ENCODE results near the gene SHFL.

The SHFL gene

DNA sequence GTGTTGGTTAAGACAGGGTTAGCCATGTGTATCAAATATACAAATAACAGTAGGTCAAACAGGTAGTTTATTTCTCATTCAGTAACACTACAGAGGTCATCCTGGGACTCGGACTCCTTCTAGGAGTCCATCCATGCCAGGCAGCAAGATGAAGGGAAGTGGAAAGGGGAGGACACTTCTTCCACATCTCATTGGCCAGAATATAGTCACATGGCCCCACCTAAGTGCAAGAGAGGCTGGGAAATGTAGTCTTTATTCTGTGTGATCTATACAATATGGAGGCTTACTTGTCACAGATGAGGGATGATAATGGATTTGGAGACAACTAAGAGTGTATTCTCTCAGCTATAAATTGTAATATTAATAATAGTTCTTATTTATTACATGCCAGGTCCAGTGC lies 41.7 kb upstream of the SHFL start:
- ATAC-seq, result no peak
- TF ChIP-seq, protein P1, sequence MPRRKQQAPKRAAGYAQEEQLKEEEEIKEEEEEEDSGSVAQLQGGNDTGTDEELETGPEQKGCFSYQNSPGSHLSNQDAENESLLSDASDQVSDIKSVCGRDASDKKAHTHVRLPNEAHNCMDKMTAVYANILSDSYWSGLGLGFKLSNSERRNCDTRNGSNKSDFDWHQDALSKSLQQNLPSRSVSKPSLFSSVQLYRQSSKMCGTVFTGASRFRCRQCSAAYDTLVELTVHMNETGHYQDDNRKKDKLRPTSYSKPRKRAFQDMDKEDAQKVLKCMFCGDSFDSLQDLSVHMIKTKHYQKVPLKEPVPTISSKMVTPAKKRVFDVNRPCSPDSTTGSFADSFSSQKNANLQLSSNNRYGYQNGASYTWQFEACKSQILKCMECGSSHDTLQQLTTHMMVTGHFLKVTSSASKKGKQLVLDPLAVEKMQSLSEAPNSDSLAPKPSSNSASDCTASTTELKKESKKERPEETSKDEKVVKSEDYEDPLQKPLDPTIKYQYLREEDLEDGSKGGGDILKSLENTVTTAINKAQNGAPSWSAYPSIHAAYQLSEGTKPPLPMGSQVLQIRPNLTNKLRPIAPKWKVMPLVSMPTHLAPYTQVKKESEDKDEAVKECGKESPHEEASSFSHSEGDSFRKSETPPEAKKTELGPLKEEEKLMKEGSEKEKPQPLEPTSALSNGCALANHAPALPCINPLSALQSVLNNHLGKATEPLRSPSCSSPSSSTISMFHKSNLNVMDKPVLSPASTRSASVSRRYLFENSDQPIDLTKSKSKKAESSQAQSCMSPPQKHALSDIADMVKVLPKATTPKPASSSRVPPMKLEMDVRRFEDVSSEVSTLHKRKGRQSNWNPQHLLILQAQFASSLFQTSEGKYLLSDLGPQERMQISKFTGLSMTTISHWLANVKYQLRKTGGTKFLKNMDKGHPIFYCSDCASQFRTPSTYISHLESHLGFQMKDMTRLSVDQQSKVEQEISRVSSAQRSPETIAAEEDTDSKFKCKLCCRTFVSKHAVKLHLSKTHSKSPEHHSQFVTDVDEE (CRISPR knock-in tag; IDR thresholded peaks at IDR 0.05), result no peak
- TF ChIP-seq ZC3H10 (CRISPR knock-in tag; IDR thresholded peaks at IDR 0.05) (no peak), ZFP3 (CRISPR knock-in tag; IDR thresholded peaks at IDR 0.05) (no peak), ARNTL (CRISPR knock-in tag; IDR thresholded peaks at IDR 0.05; ENCODE audit: borderline replicate concordance, low read depth) (no peak), RARB (CRISPR knock-in tag; IDR thresholded peaks at IDR 0.05) (no peak)

DNA sequence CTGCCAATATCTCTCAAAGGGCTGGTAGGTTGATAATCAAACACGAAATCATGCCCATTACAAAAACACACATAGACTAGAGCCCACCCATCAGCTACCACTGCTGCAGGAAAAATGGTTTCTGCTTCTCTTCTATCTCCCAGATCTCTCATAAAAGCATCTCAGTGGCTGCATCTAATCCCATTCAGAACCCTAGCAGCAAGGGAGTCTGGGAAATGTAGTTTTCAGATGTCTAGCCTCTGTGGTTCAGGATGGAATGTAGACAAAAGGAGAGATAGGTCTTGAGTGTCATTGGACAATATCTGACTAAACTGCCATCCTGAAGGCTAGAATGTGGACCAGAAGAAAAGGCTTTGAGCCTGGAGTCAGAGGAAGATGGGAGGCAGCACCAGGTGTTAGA lies 40.7 kb upstream of the SHFL start:
- no peak for ATAC-seq

DNA sequence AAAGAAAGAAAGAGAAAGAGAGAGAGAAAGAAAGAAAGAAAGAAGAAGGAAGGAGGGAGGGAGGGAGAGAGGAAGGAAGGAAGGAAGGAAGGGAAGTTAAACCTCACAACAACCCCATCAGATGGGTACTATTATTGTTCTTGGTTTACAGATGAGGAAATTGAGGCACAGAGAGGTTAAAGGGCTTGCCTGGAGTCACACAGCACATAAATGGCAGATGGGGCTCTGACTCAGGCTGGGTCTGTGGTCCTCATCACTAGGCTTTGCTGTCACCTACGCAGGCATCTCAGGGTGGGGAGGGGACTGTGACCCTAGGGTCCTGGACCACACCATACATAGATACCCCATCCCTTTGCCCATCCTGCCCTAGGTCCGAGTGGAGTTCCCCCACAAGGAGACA lies 36.5 kb upstream of the SHFL start:
- ATAC-seq, result no peak
- TF ChIP-seq, protein P1 (CRISPR knock-in tag; IDR thresholded peaks at IDR 0.05), result no peak
- TF ChIP-seq, protein P2, sequence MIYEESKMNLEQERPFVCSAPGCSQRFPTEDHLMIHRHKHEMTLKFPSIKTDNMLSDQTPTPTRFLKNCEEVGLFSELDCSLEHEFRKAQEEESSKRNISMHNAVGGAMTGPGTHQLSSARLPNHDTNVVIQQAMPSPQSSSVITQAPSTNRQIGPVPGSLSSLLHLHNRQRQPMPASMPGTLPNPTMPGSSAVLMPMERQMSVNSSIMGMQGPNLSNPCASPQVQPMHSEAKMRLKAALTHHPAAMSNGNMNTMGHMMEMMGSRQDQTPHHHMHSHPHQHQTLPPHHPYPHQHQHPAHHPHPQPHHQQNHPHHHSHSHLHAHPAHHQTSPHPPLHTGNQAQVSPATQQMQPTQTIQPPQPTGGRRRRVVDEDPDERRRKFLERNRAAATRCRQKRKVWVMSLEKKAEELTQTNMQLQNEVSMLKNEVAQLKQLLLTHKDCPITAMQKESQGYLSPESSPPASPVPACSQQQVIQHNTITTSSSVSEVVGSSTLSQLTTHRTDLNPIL (CRISPR knock-in tag; IDR thresholded peaks at IDR 0.05; ENCODE audit: low read depth), result no peak
- TF ChIP-seq RARB (CRISPR knock-in tag; IDR thresholded peaks at IDR 0.05) (no peak), ZFP30 (CRISPR knock-in tag; IDR thresholded peaks at IDR 0.05) (no peak), ZFP3 (CRISPR knock-in tag; IDR thresholded peaks at IDR 0.05) (no peak), ISL1 (CRISPR knock-in tag; IDR thresholded peaks at IDR 0.05) (no peak), OSR1 (CRISPR knock-in tag; IDR thresholded peaks at IDR 0.05) (no peak)
- TF ChIP-seq, protein P3, sequence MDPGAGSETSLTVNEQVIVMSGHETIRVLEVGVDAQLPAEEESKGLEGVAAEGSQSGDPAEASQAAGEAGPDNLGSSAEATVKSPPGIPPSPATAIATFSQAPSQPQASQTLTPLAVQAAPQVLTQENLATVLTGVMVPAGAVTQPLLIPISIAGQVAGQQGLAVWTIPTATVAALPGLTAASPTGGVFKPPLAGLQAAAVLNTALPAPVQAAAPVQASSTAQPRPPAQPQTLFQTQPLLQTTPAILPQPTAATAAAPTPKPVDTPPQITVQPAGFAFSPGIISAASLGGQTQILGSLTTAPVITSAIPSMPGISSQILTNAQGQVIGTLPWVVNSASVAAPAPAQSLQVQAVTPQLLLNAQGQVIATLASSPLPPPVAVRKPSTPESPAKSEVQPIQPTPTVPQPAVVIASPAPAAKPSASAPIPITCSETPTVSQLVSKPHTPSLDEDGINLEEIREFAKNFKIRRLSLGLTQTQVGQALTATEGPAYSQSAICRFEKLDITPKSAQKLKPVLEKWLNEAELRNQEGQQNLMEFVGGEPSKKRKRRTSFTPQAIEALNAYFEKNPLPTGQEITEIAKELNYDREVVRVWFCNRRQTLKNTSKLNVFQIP (CRISPR knock-in tag; IDR thresholded peaks at IDR 0.05; ENCODE audit: borderline replicate concordance, low read depth), result no peak
- TF ChIP-seq, protein P4, sequence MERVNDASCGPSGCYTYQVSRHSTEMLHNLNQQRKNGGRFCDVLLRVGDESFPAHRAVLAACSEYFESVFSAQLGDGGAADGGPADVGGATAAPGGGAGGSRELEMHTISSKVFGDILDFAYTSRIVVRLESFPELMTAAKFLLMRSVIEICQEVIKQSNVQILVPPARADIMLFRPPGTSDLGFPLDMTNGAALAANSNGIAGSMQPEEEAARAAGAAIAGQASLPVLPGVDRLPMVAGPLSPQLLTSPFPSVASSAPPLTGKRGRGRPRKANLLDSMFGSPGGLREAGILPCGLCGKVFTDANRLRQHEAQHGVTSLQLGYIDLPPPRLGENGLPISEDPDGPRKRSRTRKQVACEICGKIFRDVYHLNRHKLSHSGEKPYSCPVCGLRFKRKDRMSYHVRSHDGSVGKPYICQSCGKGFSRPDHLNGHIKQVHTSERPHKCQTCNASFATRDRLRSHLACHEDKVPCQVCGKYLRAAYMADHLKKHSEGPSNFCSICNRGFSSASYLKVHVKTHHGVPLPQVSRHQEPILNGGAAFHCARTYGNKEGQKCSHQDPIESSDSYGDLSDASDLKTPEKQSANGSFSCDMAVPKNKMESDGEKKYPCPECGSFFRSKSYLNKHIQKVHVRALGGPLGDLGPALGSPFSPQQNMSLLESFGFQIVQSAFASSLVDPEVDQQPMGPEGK (CRISPR knock-in tag; IDR thresholded peaks at IDR 0.05; ENCODE audit: borderline replicate concordance), result no peak

More for the DNA sequence above, 40.7 kb upstream of the SHFL start:
- TF ChIP-seq PPARA (CRISPR knock-in tag; IDR thresholded peaks at IDR 0.05; ENCODE audit: borderline replicate concordance), result no peak
- TF ChIP-seq ESRRG (CRISPR knock-in tag; IDR thresholded peaks at IDR 0.05), result no peak
- no peak for TF ChIP-seq ISL1 (CRISPR knock-in tag; IDR thresholded peaks at IDR 0.05)
- TF ChIP-seq ZNF70 (CRISPR knock-in tag; IDR thresholded peaks at IDR 0.05), result no peak
- no peak for TF ChIP-seq CSDC2 (CRISPR knock-in tag; IDR thresholded peaks at IDR 0.05)
- TF ChIP-seq TOX (CRISPR knock-in tag; IDR thresholded peaks at IDR 0.05; ENCODE audit: borderline replicate concordance), result no peak
- TF ChIP-seq, protein P5, sequence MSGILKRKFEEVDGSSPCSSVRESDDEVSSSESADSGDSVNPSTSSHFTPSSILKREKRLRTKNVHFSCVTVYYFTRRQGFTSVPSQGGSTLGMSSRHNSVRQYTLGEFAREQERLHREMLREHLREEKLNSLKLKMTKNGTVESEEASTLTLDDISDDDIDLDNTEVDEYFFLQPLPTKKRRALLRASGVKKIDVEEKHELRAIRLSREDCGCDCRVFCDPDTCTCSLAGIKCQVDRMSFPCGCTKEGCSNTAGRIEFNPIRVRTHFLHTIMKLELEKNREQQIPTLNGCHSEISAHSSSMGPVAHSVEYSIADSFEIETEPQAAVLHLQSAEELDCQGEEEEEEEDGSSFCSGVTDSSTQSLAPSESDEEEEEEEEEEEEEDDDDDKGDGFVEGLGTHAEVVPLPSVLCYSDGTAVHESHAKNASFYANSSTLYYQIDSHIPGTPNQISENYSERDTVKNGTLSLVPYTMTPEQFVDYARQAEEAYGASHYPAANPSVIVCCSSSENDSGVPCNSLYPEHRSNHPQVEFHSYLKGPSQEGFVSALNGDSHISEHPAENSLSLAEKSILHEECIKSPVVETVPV (CRISPR knock-in tag; IDR thresholded peaks at IDR 0.05), result no peak
- TF ChIP-seq, protein P1 (CRISPR knock-in tag; IDR thresholded peaks at IDR 0.05), result no peak
- no peak for TF ChIP-seq ARNTL (CRISPR knock-in tag; IDR thresholded peaks at IDR 0.05; ENCODE audit: borderline replicate concordance, low read depth)
- TF ChIP-seq, protein P2 (CRISPR knock-in tag; IDR thresholded peaks at IDR 0.05; ENCODE audit: low read depth), result no peak
